Stomach (tissue), 4 donors: ENCODE results near the gene LRSAM1.

Experiments used
- CTCF ChIP-seq, 7 experiments: fragments of 450-650 bp in 4 of 7; fragments of 200-600 bp in 3 of 7; sonication (generic) in 3 of 7; IDR thresholded peaks; one replicate each; pipeline ENCODE4 v1.5.1; 2016 to 2019; ENCODE audit warnings: antibody characterized with exemption in 7 of 7, control low read depth in 2 of 7, mild to moderate bottlenecking in 1 of 7
- EP300 ChIP-seq: sonication (generic); formaldehyde crosslinking; IDR thresholded peaks from one replicate; pipeline ENCODE4 v1.6.1; 2017; ENCODE audit warnings: antibody characterized with exemption

GRCh38 chr9:127405344-127406125, 45.8 kb upstream of the LRSAM1 start:
- no peak for TF ChIP-seq EP300
- TF ChIP-seq CTCF (IDR thresholded peaks at IDR 0.05): no peak
